ENCODE results near the gene TDRD12. TPM values are rescaled to one million over a fixed set of nuclear protein-coding genes. Genes with fewer than 3 reads are reported as not detected.

Gene TDRD12
- total and polyA plus RNA-seq, 2 experiments from 2014 or later, result 0.68 to 2.8 TPM

GRCh38 chr19:32800191-32800590, 80.6 kb downstream of the TDRD12 start:
- H3K4me1 ChIP-seq (ENCODE audit: insufficient read depth), result no peaks in the 10 kb centered on the region
- H3K4me3 ChIP-seq, result no peak overlapping the region

More at GRCh38 chr19:32800191-32800590, 80.6 kb downstream of the TDRD12 start:
- no peak for TF ChIP-seq ZNF114 (CRISPR knock-in tag; IDR thresholded peaks at IDR 0.05)
- no peak for TF ChIP-seq NANOG (IDR thresholded peaks at IDR 0.05; ENCODE audit: borderline replicate concordance)
- TF ChIP-seq CTCF (conservative IDR thresholded peaks at IDR 0.05; ENCODE audit: low read depth in 2 of 2), result no peak
- TF ChIP-seq ETS1 (IDR thresholded peaks at IDR 0.05), result no peak
- no peak for TF ChIP-seq JUNB (IDR thresholded peaks at IDR 0.05; ENCODE audit: unreplicated experiment)
- no peak for TF ChIP-seq STAT1 (IDR thresholded peaks at IDR 0.05; ENCODE audit: unreplicated experiment)
- TF ChIP-seq EZH2 (IDR thresholded peaks at IDR 0.05; ENCODE audit: low read depth, unreplicated experiment), result no peak
- TF ChIP-seq CREB1 (CRISPR knock-in tag; IDR thresholded peaks at IDR 0.05; ENCODE audit: low read depth), result no peak
- no peak for TF ChIP-seq EZH2phosphoT487 (IDR thresholded peaks at IDR 0.05; ENCODE audit: unreplicated experiment)
- TF ChIP-seq REST (IDR thresholded peaks at IDR 0.05; ENCODE audit: unreplicated experiment), result no peak
- Histone ChIP-seq H3K79me2 (replicated peaks; ENCODE audit: insufficient read depth) (no peaks in the 10 kb centered on the region), H4K20me1 (replicated peaks; ENCODE audit: insufficient read depth) (no peaks in the 10 kb centered on the region), H3F3A (replicated peaks; ENCODE audit: low read depth) (no peaks in the 10 kb centered on the region), H3K27me3 (ENCODE audit: insufficient read depth) (no peaks in the 10 kb centered on the region), H3K9me2 (ENCODE audit: insufficient read depth) (no peaks in the 10 kb centered on the region), H3K4me2 (no peak overlapping the region), H2AFZ (no peak overlapping the region), H3K27ac (ENCODE audit: low read depth) (no peak overlapping the region), H3K36me3 (ENCODE audit: insufficient read depth) (no peaks in the 10 kb centered on the region)
- Mint-ChIP-seq H3K36me3 (ENCODE audit: low read depth) (no peaks in the 10 kb centered on the region), H3K4me3 (no peak overlapping the region), H3K27me3 (ENCODE audit: insufficient read depth, low read depth, poor library complexity) (peaks cover 10% of the 10 kb centered on the region), H3K4me1 (peaks cover 15% of the 10 kb centered on the region; the same call in 2 of the 3 replicates), H3K9me3 (no peaks in the 10 kb centered on the region), H3K27ac (no peak overlapping the region)
- ATAC-seq, result no peak
- DNase-seq (ENCODE audit: low spot score), result no peak
